Measurements from ENCODE around the gene LCLAT1. TPM values are rescaled to one million over a fixed set of nuclear protein-coding genes. Genes with fewer than 3 reads are reported as not detected.

Gene LCLAT1
- total RNA-seq, 2 donors from 2014 or later, result 18.8 to 28.2 TPM

DNA sequence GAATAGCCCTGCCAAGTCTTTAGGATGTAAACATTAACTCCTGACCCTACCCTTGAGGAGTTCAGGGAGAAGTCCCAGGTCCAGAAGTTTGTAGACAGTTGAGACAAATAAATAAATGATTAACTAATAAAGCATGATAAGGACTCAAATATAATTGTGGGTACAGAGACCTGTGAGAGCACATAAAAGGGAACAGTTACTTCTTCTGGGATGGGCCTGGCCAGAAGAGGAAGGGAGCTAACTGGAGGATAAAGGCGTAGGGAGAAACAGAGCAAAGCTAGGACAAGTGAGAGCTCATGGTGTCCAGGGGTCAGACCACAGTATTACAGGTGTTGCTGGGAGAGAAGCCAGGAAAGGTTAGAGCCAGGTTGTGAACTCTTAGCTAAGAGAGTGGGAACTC is 3.0 kb downstream of the LCLAT1 start:
- intact Hi-C loops (cut with DNase I), result no loop called here
- no peak for DNase-seq (ENCODE audit: low spot score)
- H3K9me3 ChIP-seq, result no peaks in the 10 kb centered on the region
- no peak overlapping the region for H3K4me3 ChIP-seq
- TF ChIP-seq POLR2A (IDR thresholded peaks at IDR 0.05) (no peak), POLR2AphosphoS5 (IDR thresholded peaks at IDR 0.05) (no peak)
- TF ChIP-seq, protein P1, sequence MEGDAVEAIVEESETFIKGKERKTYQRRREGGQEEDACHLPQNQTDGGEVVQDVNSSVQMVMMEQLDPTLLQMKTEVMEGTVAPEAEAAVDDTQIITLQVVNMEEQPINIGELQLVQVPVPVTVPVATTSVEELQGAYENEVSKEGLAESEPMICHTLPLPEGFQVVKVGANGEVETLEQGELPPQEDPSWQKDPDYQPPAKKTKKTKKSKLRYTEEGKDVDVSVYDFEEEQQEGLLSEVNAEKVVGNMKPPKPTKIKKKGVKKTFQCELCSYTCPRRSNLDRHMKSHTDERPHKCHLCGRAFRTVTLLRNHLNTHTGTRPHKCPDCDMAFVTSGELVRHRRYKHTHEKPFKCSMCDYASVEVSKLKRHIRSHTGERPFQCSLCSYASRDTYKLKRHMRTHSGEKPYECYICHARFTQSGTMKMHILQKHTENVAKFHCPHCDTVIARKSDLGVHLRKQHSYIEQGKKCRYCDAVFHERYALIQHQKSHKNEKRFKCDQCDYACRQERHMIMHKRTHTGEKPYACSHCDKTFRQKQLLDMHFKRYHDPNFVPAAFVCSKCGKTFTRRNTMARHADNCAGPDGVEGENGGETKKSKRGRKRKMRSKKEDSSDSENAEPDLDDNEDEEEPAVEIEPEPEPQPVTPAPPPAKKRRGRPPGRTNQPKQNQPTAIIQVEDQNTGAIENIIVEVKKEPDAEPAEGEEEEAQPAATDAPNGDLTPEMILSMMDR (IDR thresholded peaks at IDR 0.05), result no peak
- H3K4me1 ChIP-seq (replicated peaks), result no peaks in the 10 kb centered on the region
- H3K27me3 ChIP-seq (replicated peaks; ENCODE audit: insufficient read depth), result no peaks in the 10 kb centered on the region
- no peaks in the 10 kb centered on the region for H3K36me3 ChIP-seq
- no peak overlapping the region for H3K27ac ChIP-seq
- 76% methylated on average over 1 of the region's 1 CpG for WGBS

GRCh38 chr2:30453498-30453897 is 6.5 kb downstream of the LCLAT1 start:
- no peaks in the 10 kb centered on the region for H3K4me1 ChIP-seq (replicated peaks)
- no peak overlapping the region for H3K27ac ChIP-seq
- 70% methylated on average over 5 of the region's 5 CpGs for WGBS
- H3K4me3 ChIP-seq, result no peak overlapping the region
- H3K27me3 ChIP-seq (replicated peaks; ENCODE audit: insufficient read depth), result no peaks in the 10 kb centered on the region
- H3K36me3 ChIP-seq, result no peaks in the 10 kb centered on the region
- DNase-seq (ENCODE audit: low spot score), result no peak
- no peaks in the 10 kb centered on the region for H3K9me3 ChIP-seq
- TF ChIP-seq POLR2A (IDR thresholded peaks at IDR 0.05) (no peak), POLR2AphosphoS5 (IDR thresholded peaks at IDR 0.05) (no peak)
- TF ChIP-seq, protein P1 (IDR thresholded peaks at IDR 0.05), result no peak
- intact Hi-C loops (cut with DNase I), result no loop called here

DNA sequence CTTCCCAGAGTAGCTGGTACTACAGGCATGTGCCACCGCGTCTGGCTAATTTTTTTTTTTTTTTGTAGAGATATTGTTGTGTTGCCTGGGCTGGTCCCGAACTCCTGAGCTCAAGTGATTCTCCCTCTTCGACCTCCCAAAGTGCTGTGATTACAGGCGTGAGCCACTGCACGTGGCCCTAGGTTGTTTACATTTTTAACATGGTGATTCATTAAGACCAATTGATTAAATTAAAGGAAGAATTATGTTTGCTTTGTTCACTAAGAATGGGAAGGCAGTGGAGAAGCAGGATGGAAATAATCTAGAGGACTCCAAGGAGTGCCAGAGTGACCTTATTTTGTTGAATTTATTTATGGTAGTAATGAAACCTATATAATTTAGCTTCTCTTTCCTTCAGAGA is 7.5 kb downstream of the LCLAT1 start:
- DNase-seq (ENCODE audit: low spot score), result no peak
- no peaks in the 10 kb centered on the region for H3K36me3 ChIP-seq
- intact Hi-C loops (cut with DNase I), result no loop called here
- H3K27ac ChIP-seq, result no peak overlapping the region
- H3K4me1 ChIP-seq (replicated peaks), result no peaks in the 10 kb centered on the region
- no peaks in the 10 kb centered on the region for H3K9me3 ChIP-seq
- H3K27me3 ChIP-seq (replicated peaks; ENCODE audit: insufficient read depth), result no peaks in the 10 kb centered on the region
- WGBS, result 76% methylated on average over 6 of the region's 6 CpGs
- no peak overlapping the region for H3K4me3 ChIP-seq
- TF ChIP-seq POLR2A (IDR thresholded peaks at IDR 0.05) (no peak), POLR2AphosphoS5 (IDR thresholded peaks at IDR 0.05) (no peak)
- TF ChIP-seq, protein P1 (IDR thresholded peaks at IDR 0.05), result no peak

- intact Hi-C loops (cut with DNase I), result no loop called here
Observed at GRCh38 chr2:30455114-30455738, 8.2 kb downstream of the LCLAT1 start.

DNA sequence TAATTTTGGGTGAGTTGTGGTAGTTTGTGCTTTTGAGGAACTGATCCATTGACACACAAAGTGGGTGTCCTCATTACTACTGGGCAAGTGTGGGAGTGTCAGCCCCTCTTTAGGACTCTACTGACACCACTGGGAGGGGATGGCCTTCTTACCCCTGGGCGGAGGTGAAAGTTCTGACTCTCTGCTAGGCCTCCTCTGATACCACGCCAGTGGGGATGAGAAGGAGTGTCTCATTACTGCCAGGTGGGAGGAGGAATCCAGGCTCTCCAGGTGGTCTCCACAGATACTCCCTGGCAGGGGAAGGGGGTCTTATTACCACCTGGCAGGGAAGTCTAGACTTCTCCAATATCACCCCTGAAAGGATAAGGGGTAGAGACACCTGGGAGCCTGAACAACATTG is 9.1 kb downstream of the LCLAT1 start:
- no peaks in the 10 kb centered on the region for H3K27me3 ChIP-seq (replicated peaks; ENCODE audit: insufficient read depth)
- intact Hi-C loops (cut with DNase I), result no loop called here
- H3K4me1 ChIP-seq (replicated peaks), result no peaks in the 10 kb centered on the region
- no peak overlapping the region for H3K4me3 ChIP-seq
- WGBS, result 100% methylated on average over 2 of the region's 2 CpGs
- H3K36me3 ChIP-seq, result no peaks in the 10 kb centered on the region
- H3K27ac ChIP-seq, result no peak overlapping the region
- no peaks in the 10 kb centered on the region for H3K9me3 ChIP-seq
- DNase-seq (ENCODE audit: low spot score), result no peak
- TF ChIP-seq, protein P1 (IDR thresholded peaks at IDR 0.05), result no peak
- TF ChIP-seq POLR2AphosphoS5 (IDR thresholded peaks at IDR 0.05) (no peak), POLR2A (IDR thresholded peaks at IDR 0.05) (no peak)

More at GRCh38 chr2:30455114-30455738, 8.2 kb downstream of the LCLAT1 start:
- H3K27ac ChIP-seq, result no peak overlapping the region
- no peak for DNase-seq (ENCODE audit: low spot score)
- H3K27me3 ChIP-seq (replicated peaks; ENCODE audit: insufficient read depth), result no peaks in the 10 kb centered on the region
- H3K9me3 ChIP-seq, result no peaks in the 10 kb centered on the region
- no peaks in the 10 kb centered on the region for H3K36me3 ChIP-seq
- H3K4me1 ChIP-seq (replicated peaks), result no peaks in the 10 kb centered on the region
- WGBS, result 48% methylated on average over 7 of the region's 7 CpGs
- no peak overlapping the region for H3K4me3 ChIP-seq
- TF ChIP-seq, protein P1 (IDR thresholded peaks at IDR 0.05), result no peak
- TF ChIP-seq POLR2AphosphoS5 (IDR thresholded peaks at IDR 0.05), result no peak
- no peak for TF ChIP-seq POLR2A (IDR thresholded peaks at IDR 0.05)

Data from prostate gland (tissue), 2 donors.